ENCODE data around the gene RHBDF1.

- TF ChIP-seq TEAD4 (IDR thresholded peaks at IDR 0.05; ENCODE audit: borderline replicate concordance, insufficient read depth) = no peak
- no peak for TF ChIP-seq EP300 (IDR thresholded peaks at IDR 0.05; ENCODE audit: borderline replicate concordance in 1 of 2, low read depth in 1 of 2, low read length in 1 of 2)
- TF ChIP-seq MXI1 (IDR thresholded peaks at IDR 0.05; ENCODE audit: low read depth, low read length) = no peak
- no peak for TF ChIP-seq SIN3A (IDR thresholded peaks at IDR 0.05; ENCODE audit: borderline replicate concordance, low read depth, low read length)
- no peak for TF ChIP-seq CHD2 (IDR thresholded peaks at IDR 0.05; ENCODE audit: low read length, partially characterized antibody)
- TF ChIP-seq CTCF (IDR thresholded peaks at IDR 0.05) = no peak
- no peak for TF ChIP-seq GABPA (IDR thresholded peaks at IDR 0.05; ENCODE audit: low read depth)
- TF ChIP-seq IRF3 (IDR thresholded peaks at IDR 0.05; ENCODE audit: low read depth, low read length) = no peak
- no peak for TF ChIP-seq YY1 (IDR thresholded peaks at IDR 0.05; ENCODE audit: low read depth)
- TF ChIP-seq FOXJ3 (CRISPR knock-in tag; IDR thresholded peaks at IDR 0.05) = no peak
- no peak for TF ChIP-seq TAF1 (IDR thresholded peaks at IDR 0.05; ENCODE audit: borderline replicate concordance, low read depth, low read length)
These were observed 22.5 kb upstream of the RHBDF1 start for GRCh38 chr16:94918-95265.

All from SK-N-SH (cell line).